Testis (tissue), 3 donors: ENCODE measurements around the gene TIGD3. TPM values are rescaled to one million over a fixed set of nuclear protein-coding genes. Genes with fewer than 3 reads are reported as not detected.

Source experiments
- DNase-seq: peaks from one replicate; pipeline ENCODE4 v3.0.0-alpha.2; 2019
- H3K27ac ChIP-seq, 2 donors: fragments of 200-600 bp; sonication (generic); one replicate each; pipeline ENCODE4 v1.5.1; 2019
- H3K27me3 ChIP-seq: fragments of 200-600 bp; sonication (generic); one replicate; pipeline ENCODE4 v1.5.1; 2019
- H3K36me3 ChIP-seq: fragments of 200-600 bp; sonication (generic); one replicate; pipeline ENCODE4 v1.5.1; 2017; ENCODE audit warnings: low read depth; ENCODE audit errors: missing control alignments
- H3K4me1 ChIP-seq: fragments of 200-600 bp; sonication (generic); one replicate; pipeline ENCODE4 v1.5.1; 2019
- H3K4me3 ChIP-seq, 2 donors: fragments of 200-600 bp; sonication (generic); one replicate each; pipeline ENCODE4 v1.5.1; 2017 to 2019
- H3K9me3 ChIP-seq: fragments of 200-600 bp; sonication (generic); one replicate; pipeline ENCODE4 v1.5.1; 2017
- CTCF ChIP-seq, 3 experiments: fragments of 450-650 bp in 2 of 3; fragments of 200-600 bp in 1 of 3; sonication (generic) in 1 of 3; IDR thresholded peaks; one replicate each; pipeline ENCODE4 v1.5.1; 2016 to 2019; ENCODE audit warnings: antibody characterized with exemption in 3 of 3, mild to moderate bottlenecking in 2 of 3, moderate library complexity in 1 of 3
- POLR2A ChIP-seq: fragments of 450-650 bp; IDR thresholded peaks from one replicate; pipeline ENCODE4 v1.6.1; 2017; ENCODE audit warnings: antibody characterized with exemption, mild to moderate bottlenecking, moderate library complexity
- WGBS, 2 donors: methylation state at CpG; one replicate each; pipeline ENCODE4 v1.1.5; 2018; 5-methylcytosine and 5-hydroxymethylcytosine counted together
- intact Hi-C: fragments of 100-400 bp; cut with DNase I; formaldehyde crosslinking; loops from one replicate; pipeline ENCODE4 v1.15.1; 2023; ENCODE audit warnings: low total_unique reads
- polyA plus RNA-seq: library from polyadenylated mRNA; stranded (reverse); fragments of 350-450 nt; fragmentation: Illumina TruSeq; extraction: RNeasy Lipid Tissue Mini Kit (QIAGEN cat#74804); gene quantifications from one replicate; pipeline ENCODE4 v1.2.3, GENCODE V29; 2014; ENCODE audit warnings: low read depth, low replicate concordance; ENCODE audit not compliant: insufficient read depth
- total RNA-seq, 2 donors: library from RNA; depleted of rRNA; stranded (reverse); fragments of >200 nt; gene quantifications; one replicate each; pipeline ENCODE4 v1.2.3, GENCODE V29; 2016

The TIGD3 gene
- total and polyA plus RNA-seq, 3 donors from 2014 or later = 5.3 to 7.6 (median 7.1) TPM

- DNase-seq = peak; percentile 36
- Histone ChIP-seq H3K4me3 (no peak overlapping the region), H3K36me3 (no peaks in the 10 kb centered on the region), H3K27ac (no peak overlapping the region), H3K9me3 (no peaks in the 10 kb centered on the region), H3K27me3 (no peaks in the 10 kb centered on the region), H3K4me1 (peaks cover 5% of the 10 kb centered on the region)
- intact Hi-C loops = no loop called here
- TF ChIP-seq CTCF (IDR thresholded peaks at IDR 0.05) (no peak), POLR2A (no peak)
- WGBS, 2 donors = 44 to 74% methylated on average over 12 to 13 of the region's 13 CpGs
Measured at GRCh38 chr11:65321828-65322485, 32.6 kb upstream of the TIGD3 start.

- TF ChIP-seq POLR2A = no peak
- TF ChIP-seq CTCF (IDR thresholded peaks at IDR 0.05) = no peak
- H3K4me1 ChIP-seq = no peaks in the 10 kb centered on the region
- intact Hi-C loops = no loop called here
- no peaks in the 10 kb centered on the region for H3K36me3 ChIP-seq
- H3K27ac ChIP-seq = no peak overlapping the region
- no peaks in the 10 kb centered on the region for H3K27me3 ChIP-seq
- DNase-seq = no peak
- no peak overlapping the region for H3K4me3 ChIP-seq
- WGBS, 2 donors = 74 to 78% methylated on average over 12 of the region's 12 CpGs
- no peaks in the 10 kb centered on the region for H3K9me3 ChIP-seq
Measured at GRCh38 chr11:65323813-65324212, 30.7 kb upstream of the TIGD3 start.

- DNase-seq = no peak
- 84 to 85% methylated on average over 4 of the region's 4 CpGs for WGBS, 2 donors
- no peak overlapping the region for H3K27ac ChIP-seq
- H3K36me3 ChIP-seq = no peaks in the 10 kb centered on the region
- H3K9me3 ChIP-seq = no peaks in the 10 kb centered on the region
- intact Hi-C loops = no loop called here
- H3K4me1 ChIP-seq = no peaks in the 10 kb centered on the region
- H3K4me3 ChIP-seq = no peak overlapping the region
- TF ChIP-seq POLR2A = no peak
- TF ChIP-seq CTCF (IDR thresholded peaks at IDR 0.05) = no peak
- H3K27me3 ChIP-seq = no peaks in the 10 kb centered on the region
Measured at GRCh38 chr11:65325435-65325834, 29.1 kb upstream of the TIGD3 start.

GRCh38 chr11:65327021-65327420 is 27.5 kb upstream of the TIGD3 start:
- TF ChIP-seq CTCF (IDR thresholded peaks at IDR 0.05) (no peak), POLR2A (no peak)
- intact Hi-C loops = no loop called here
- no peaks in the 10 kb centered on the region for H3K4me1 ChIP-seq
- H3K27ac ChIP-seq = no peak overlapping the region
- no peaks in the 10 kb centered on the region for H3K36me3 ChIP-seq
- DNase-seq = no peak
- H3K4me3 ChIP-seq = no peak overlapping the region
- H3K27me3 ChIP-seq = no peaks in the 10 kb centered on the region
- H3K9me3 ChIP-seq = no peaks in the 10 kb centered on the region
- 83 to 94% methylated on average over 8 of the region's 8 CpGs for WGBS, 2 donors

GRCh38 chr11:65329478-65329877 is 25.1 kb upstream of the TIGD3 start:
- WGBS, 2 donors = 54 to 69% methylated on average over 2 of the region's 2 CpGs
- H3K27me3 ChIP-seq = no peaks in the 10 kb centered on the region
- H3K4me3 ChIP-seq = no peak overlapping the region
- peaks cover 1% of the 10 kb centered on the region for H3K4me1 ChIP-seq
- TF ChIP-seq POLR2A = no peak
- no peak for TF ChIP-seq CTCF (IDR thresholded peaks at IDR 0.05)
- intact Hi-C loops = no loop called here
- H3K9me3 ChIP-seq = no peaks in the 10 kb centered on the region
- H3K36me3 ChIP-seq = no peaks in the 10 kb centered on the region
- H3K27ac ChIP-seq = no peak overlapping the region
- no peak for DNase-seq
